HG02642 (cell line): ENCODE data around the gene CARS1.

ENCODE experiments used
- ATAC-seq: cut with Tn5 transposase; IDR thresholded peaks from one replicate; pipeline ENCODE4 v1.9.1; 2021; ENCODE audit warnings: mild to moderate bottlenecking; ENCODE audit not compliant: unreplicated experiment, poor library complexity

Gene CARS1

GRCh38 chr11:3011891-3012885, 45.0 kb downstream of the CARS1 start:
- ATAC-seq = no peak

GRCh38 chr11:3010521-3011275, 46.5 kb downstream of the CARS1 start:
- ATAC-seq = no peak

GRCh38 chr11:3010004-3010403, 47.2 kb downstream of the CARS1 start:
- no peak for ATAC-seq

- ATAC-seq = no peak
Observed at GRCh38 chr11:3009481-3009880, 47.7 kb downstream of the CARS1 start.

- no peak for ATAC-seq
Observed at GRCh38 chr11:3008746-3009336, 48.4 kb downstream of the CARS1 start.

- no peak for ATAC-seq
Observed at GRCh38 chr11:3007404-3008010, 49.7 kb downstream of the CARS1 start.

GRCh38 chr11:3006505-3007260, 50.5 kb downstream of the CARS1 start:
- no peak for ATAC-seq

GRCh38 chr11:3004481-3004880, 52.7 kb downstream of the CARS1 start:
- no peak for ATAC-seq

GRCh38 chr11:3003396-3004231, 53.6 kb downstream of the CARS1 start:
- ATAC-seq = no peak

GRCh38 chr11:3002871-3003270, 54.4 kb downstream of the CARS1 start:
- ATAC-seq = no peak

- no peak for ATAC-seq
Observed at GRCh38 chr11:3002351-3002861, 54.8 kb downstream of the CARS1 start.

- ATAC-seq = no peak
Observed at GRCh38 chr11:3001496-3001895, 55.7 kb downstream of the CARS1 start.

GRCh38 chr11:3000032-3000961, 56.9 kb downstream of the CARS1 start:
- ATAC-seq = no peak

GRCh38 chr11:2999464-2999998, 57.7 kb downstream of the CARS1 start:
- no peak for ATAC-seq

- no peak for ATAC-seq
Observed at GRCh38 chr11:2998073-2998850, 59.0 kb downstream of the CARS1 start.

GRCh38 chr11:2997406-2997805, 59.8 kb downstream of the CARS1 start:
- no peak for ATAC-seq

- no peak for ATAC-seq
Observed at GRCh38 chr11:2996976-2997375, 60.2 kb downstream of the CARS1 start.
